ENCODE data around the gene DUSP9.

The DUSP9 gene

DNA sequence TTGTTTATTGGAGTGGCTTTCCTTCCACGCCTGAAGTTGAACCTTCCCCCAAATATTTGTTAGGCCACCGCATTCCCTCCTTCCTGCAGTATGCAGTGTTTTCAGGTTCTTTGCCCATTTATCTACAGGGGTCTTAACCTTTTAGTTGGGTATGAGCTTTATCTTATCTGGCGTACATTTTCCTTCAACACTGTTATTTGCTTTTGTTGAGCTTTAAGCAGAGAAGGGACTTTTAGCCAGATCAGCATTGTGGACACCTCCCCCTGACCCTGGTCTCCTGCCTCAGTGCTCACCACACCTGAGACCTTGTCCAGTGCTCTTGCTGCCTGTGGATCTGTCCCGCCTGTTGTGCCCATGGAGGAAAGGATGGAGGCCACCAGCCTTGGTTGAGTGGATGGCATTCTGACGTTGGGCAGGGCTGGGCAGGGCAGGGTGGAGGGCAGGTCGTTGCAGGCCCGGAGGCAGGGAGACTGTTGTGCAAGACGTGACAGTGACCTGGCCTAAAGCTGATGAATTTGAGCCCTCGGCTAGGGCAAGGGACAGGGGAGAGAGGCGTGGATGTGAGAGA is 998 bp upstream of the DUSP9 start:
- no peak overlapping the region for H3K4me3 ChIP-seq (ENCODE audit: low read length)
- no peak for DNase-seq (ENCODE audit: low read depth)
- TF ChIP-seq, protein P1, sequence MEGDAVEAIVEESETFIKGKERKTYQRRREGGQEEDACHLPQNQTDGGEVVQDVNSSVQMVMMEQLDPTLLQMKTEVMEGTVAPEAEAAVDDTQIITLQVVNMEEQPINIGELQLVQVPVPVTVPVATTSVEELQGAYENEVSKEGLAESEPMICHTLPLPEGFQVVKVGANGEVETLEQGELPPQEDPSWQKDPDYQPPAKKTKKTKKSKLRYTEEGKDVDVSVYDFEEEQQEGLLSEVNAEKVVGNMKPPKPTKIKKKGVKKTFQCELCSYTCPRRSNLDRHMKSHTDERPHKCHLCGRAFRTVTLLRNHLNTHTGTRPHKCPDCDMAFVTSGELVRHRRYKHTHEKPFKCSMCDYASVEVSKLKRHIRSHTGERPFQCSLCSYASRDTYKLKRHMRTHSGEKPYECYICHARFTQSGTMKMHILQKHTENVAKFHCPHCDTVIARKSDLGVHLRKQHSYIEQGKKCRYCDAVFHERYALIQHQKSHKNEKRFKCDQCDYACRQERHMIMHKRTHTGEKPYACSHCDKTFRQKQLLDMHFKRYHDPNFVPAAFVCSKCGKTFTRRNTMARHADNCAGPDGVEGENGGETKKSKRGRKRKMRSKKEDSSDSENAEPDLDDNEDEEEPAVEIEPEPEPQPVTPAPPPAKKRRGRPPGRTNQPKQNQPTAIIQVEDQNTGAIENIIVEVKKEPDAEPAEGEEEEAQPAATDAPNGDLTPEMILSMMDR (conservative IDR thresholded peaks at IDR 0.05; ENCODE audit: low read length): no peak

DNA sequence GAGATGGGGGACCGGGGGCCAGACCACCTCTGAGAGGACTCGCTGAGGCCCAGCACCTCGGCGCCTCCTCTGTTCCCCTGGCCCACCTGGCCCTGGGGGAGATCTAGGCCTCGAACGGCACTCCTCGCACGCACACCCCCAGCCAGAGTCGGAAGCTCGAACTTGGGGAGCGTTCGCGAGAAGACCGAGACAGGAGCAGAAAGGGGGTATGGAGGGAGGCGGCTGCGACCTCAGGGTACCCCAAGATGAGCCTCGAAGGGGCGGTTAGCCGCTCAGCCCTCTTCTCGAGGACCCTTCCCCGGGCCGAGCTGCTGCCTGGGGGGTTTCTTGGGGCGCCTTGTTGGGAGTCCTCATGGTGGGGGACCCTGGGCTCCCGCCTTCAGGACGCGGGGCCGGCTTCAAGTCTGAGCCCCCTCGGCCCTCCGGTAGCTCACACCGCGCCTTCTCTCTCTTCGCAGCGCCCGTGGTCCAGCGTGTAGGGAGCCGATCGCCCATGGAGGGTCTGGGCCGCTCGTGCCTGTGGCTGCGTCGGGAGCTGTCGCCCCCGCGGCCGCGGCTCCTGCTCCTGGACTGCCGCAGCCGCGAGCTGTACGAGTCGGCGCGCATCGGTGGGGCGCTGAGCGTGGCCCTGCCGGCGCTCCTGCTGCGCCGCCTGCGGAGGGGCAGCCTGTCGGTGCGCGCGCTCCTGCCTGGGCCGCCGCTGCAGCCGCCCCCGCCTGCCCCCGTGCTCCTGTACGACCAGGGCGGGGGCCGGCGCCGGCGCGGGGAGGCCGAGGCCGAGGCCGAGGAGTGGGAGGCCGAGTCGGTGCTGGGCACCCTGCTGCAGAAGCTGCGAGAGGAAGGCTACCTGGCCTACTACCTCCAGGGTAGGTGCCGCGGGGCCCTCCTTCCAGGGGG is 706 bp downstream of the DUSP9 start:
- TF ChIP-seq, protein P1 (conservative IDR thresholded peaks at IDR 0.05; ENCODE audit: low read length): no peak
- no peak for DNase-seq (ENCODE audit: low read depth)
- no peak overlapping the region for H3K4me3 ChIP-seq (ENCODE audit: low read length)

DNA sequence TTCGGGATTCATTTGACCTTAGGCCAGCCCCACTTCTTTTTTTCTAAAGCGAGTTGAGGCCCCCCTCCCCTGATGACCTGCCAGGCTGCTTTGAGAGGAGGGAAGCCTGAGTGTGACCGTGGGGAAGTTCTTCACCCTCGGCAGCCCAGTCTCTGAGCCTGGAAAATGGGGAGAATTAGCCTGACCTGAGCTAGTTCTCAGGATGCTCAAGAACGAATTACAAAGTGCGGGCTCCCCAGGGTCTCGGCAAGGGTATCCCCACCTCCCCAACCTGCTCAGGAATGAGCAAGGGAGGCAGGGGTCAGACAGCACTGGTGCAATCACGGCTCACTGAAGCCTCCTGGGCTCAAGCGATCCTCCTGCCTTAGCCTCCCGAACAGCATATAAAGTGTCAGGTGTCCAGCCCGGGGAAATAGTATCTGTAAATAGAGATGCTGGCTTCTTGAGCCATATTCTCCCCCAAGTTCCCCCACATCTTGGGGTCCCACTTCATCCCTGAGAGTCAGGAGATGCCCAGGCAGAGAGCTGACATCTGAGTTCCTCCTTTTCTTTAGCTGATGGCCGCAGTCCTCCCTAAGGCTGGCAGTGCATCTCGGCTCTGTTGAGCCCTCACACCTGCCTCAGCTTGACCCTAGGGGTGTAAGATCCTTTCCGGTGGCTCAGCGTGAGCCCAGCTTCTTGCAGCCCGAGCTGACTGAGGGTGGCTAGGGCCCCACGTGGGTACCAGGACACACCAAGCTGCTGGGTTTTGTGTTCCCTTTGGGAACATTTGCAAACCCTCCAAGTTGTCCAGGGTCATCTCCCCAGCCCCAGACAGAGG is 1.6 kb downstream of the DUSP9 start:
- DNase-seq (ENCODE audit: low read depth): no peak
- no peak overlapping the region for H3K4me3 ChIP-seq (ENCODE audit: low read length)
- TF ChIP-seq, protein P1 (conservative IDR thresholded peaks at IDR 0.05; ENCODE audit: low read length): no peak

DNA sequence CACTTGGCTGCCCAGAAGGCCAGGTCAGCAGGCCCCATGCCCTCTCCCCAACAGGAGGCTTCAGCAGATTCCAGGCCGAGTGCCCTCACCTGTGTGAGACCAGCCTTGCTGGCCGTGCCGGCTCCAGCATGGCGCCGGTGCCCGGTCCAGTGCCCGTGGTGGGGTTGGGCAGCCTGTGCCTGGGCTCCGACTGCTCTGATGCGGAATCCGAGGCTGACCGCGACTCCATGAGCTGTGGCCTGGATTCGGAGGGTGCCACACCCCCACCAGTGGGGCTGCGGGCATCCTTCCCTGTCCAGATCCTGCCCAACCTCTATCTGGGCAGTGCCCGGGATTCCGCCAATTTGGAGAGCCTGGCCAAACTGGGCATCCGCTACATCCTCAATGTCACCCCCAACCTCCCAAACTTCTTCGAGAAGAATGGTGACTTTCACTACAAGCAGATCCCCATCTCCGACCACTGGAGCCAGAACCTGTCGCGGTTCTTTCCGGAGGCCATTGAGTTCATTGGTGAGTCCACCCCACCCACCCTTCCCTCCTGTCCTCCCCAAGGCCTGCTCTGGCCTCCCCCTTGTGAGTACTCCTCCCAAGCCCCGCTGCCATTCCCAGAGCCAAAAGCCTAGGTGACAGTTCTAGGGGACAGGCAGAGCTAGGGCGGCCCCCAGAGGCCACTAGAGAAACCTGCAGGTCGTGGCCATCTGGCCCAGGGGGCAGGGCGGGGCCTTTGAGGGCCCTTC is 2.3 kb downstream of the DUSP9 start:
- no peak for DNase-seq (ENCODE audit: low read depth)
- TF ChIP-seq, protein P1 (conservative IDR thresholded peaks at IDR 0.05; ENCODE audit: low read length): peak; percentile 32; the same call in 1 of the 2 replicates
- no peak overlapping the region for H3K4me3 ChIP-seq (ENCODE audit: low read length)

DNA sequence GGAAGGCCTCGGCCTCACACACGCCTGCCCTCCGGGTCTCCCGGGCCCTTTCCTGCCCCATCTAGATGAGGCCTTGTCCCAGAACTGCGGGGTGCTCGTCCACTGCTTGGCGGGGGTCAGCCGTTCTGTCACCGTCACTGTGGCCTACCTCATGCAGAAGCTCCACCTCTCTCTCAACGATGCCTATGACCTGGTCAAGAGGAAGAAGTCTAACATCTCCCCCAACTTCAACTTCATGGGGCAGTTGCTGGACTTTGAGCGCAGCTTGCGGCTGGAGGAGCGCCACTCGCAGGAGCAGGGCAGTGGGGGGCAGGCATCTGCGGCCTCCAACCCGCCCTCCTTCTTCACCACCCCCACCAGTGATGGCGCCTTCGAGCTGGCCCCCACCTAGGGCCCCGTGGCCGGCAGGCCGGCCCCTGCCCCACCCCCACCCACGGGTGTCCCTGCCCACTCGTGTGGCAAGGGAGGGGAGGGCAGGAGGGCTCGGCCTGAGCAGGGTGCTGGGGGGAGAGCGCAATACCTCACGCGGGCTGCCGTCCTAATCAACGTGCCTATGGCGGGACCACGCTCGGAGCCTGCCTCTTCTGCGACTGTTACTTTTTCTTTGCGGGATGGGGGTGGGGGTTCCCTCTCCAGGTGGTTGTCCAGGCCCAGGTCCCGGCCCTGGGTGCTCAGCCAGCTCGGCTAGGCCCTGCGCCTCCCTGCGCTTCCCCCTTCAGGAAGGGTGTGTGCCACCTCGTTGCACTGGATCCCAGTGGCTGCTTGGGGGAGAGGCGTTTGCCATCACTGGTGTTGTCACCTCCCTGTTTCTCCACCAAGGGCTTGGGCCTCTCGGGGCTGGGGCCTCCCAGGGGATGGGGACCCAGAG is 3.1 kb downstream of the DUSP9 start:
- H3K4me3 ChIP-seq (ENCODE audit: low read length): no peak overlapping the region
- DNase-seq (ENCODE audit: low read depth): no peak
- TF ChIP-seq, protein P1 (conservative IDR thresholded peaks at IDR 0.05; ENCODE audit: low read length): no peak

DNA sequence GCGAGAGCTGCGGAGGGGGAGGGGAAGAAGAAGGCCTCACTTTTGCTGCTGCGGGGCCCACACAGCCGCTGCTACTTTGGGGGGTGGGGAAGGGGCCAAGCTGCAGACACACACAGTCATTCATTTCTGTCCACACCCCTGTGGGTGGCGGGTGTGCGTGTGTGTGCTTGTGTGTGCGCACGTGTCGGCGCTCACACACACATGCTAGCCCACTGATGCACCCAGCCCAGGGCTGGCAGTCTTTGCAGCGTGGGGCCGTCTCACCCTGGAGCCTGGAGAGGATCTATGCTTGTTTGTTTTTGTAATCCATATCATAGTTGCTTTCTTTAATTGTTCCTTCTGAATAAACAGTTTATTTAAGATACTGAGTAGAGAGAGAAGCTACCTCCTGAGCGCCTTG is 4.0 kb downstream of the DUSP9 start:
- no peak overlapping the region for H3K4me3 ChIP-seq (ENCODE audit: low read length)
- DNase-seq (ENCODE audit: low read depth): no peak
- TF ChIP-seq, protein P1 (conservative IDR thresholded peaks at IDR 0.05; ENCODE audit: low read length): no peak

Measured in AG10803 (cell line).